Adrenal gland (tissue), 5 donors: Measurements from ENCODE around the gene NAT10.

Experiments
- CTCF ChIP-seq, 6 experiments: fragments of 450-650 bp in 4 of 6; fragments of 200-600 bp in 2 of 6; sonication (generic) in 1 of 6; IDR thresholded peaks; 1 replicate in 5 of 6; 2 replicates in 1 of 6; pipeline versions ENCODE4 v1.5.1 to v1.8.0; 2016 to 2021; ENCODE audit warnings: antibody characterized with exemption in 6 of 6, mild to moderate bottlenecking in 2 of 6, moderate library complexity in 1 of 6
- POLR2A ChIP-seq, 2 donors: fragments of 450-650 bp; IDR thresholded peaks; one replicate each; pipeline ENCODE4 v1.6.1; 2017; ENCODE audit warnings: antibody characterized with exemption in 2 of 2, mild to moderate bottlenecking in 2 of 2, moderate library complexity in 1 of 2
- donor health status: DM: no; HTN: no; CAD: no.

GRCh38 chr11:34086554-34087283, 18.7 kb upstream of the NAT10 start:
- TF ChIP-seq CTCF (IDR thresholded peaks at IDR 0.05) (no peak), POLR2A (IDR thresholded peaks at IDR 0.05) (no peak)
